NCI-H510A treated with DMSO at 0.1 percent for 48 hours (cell line): Measurements from ENCODE around the gene EPHX1.
A peak's percentile ranks its signal among the peaks of the same experiment; 100 is the strongest.
"Not testable (repeated sequence)": the region's sequence is repeated elsewhere in the genome, so short reads cannot be mapped to it uniquely, and the experiment has no call there.

Source experiments
- DNase-seq: peaks from one replicate; lab custom pipeline; 2025; lab: John Stamatoyannopoulos, UW

Gene EPHX1

GRCh38 chr1:225816643-225817538 lies 7.0 kb downstream of the EPHX1 start:
- no peak for DNase-seq

- peak; percentile 13 for DNase-seq
Measured at GRCh38 chr1:225817611-225818061, 7.7 kb downstream of the EPHX1 start.

- no peak for DNase-seq
Measured at GRCh38 chr1:225818229-225818628, 8.3 kb downstream of the EPHX1 start.

GRCh38 chr1:225819346-225820192 lies 9.6 kb downstream of the EPHX1 start:
- DNase-seq = no peak

- peak; percentile 23 for DNase-seq
Measured at GRCh38 chr1:225820522-225821120, 10.7 kb downstream of the EPHX1 start.

- no peak for DNase-seq
Measured at GRCh38 chr1:225822655-225823403, 12.9 kb downstream of the EPHX1 start.

- DNase-seq = peak; percentile 21
Measured at GRCh38 chr1:225823811-225824261, 13.9 kb downstream of the EPHX1 start.

- peak; percentile 88 for DNase-seq
Measured at GRCh38 chr1:225824533-225824941, 14.6 kb downstream of the EPHX1 start.

- peak; percentile 80 for DNase-seq
Measured at GRCh38 chr1:225825078-225825477, 15.2 kb downstream of the EPHX1 start.

- peak; percentile 78 for DNase-seq
Measured at GRCh38 chr1:225825607-225826007, 15.7 kb downstream of the EPHX1 start.

GRCh38 chr1:225827076-225827475 lies 17.2 kb downstream of the EPHX1 start:
- no peak for DNase-seq

- DNase-seq = no peak
Measured at GRCh38 chr1:225828706-225829345, 18.9 kb downstream of the EPHX1 start.

GRCh38 chr1:225830841-225831240 lies 20.9 kb downstream of the EPHX1 start:
- DNase-seq = no peak

- DNase-seq = peak; percentile 39
Measured at GRCh38 chr1:225834417-225835329, 24.7 kb downstream of the EPHX1 start.

- DNase-seq = no peak
Measured at GRCh38 chr1:225835856-225836255, 25.9 kb downstream of the EPHX1 start.

GRCh38 chr1:225836296-225836695 lies 26.4 kb downstream of the EPHX1 start:
- DNase-seq = not testable (repeated sequence)

GRCh38 chr1:225838793-225839192 lies 28.9 kb downstream of the EPHX1 start:
- DNase-seq = no peak

GRCh38 chr1:225840223-225840610 lies 30.3 kb downstream of the EPHX1 start:
- no peak for DNase-seq

- no peak for DNase-seq
Measured at GRCh38 chr1:225840713-225841112, 30.8 kb downstream of the EPHX1 start.

GRCh38 chr1:225842074-225842473 lies 32.1 kb downstream of the EPHX1 start:
- DNase-seq = no peak
